H9 (cell line): ENCODE measurements around the gene REEP3. TPM values are rescaled to one million over a fixed set of nuclear protein-coding genes. Genes with fewer than 3 reads are reported as not detected.
A peak's percentile ranks its signal among the peaks of the same experiment; 100 is the strongest.
"Not testable (repeated sequence)": the region's sequence is repeated elsewhere in the genome, so short reads cannot be mapped to it uniquely, and the experiment has no call there.

Experiments
- DNase-seq: peaks from one replicate; pipeline ENCODE4 v3.0.0-alpha.2; 2017
- H2AFZ ChIP-seq: one replicate; pipeline ENCODE4 v1.6.1; 2013; ENCODE audit warnings: mild to moderate bottlenecking, low read length, control low read depth, moderate library complexity
- H2AK5ac ChIP-seq: 2 replicates; pipeline ENCODE4 v1.6.1; 2013; ENCODE audit warnings: low read length, control low read depth, mixed read lengths; ENCODE audit not compliant: insufficient read length
- H2BK120ac ChIP-seq: one replicate; pipeline ENCODE4 v1.6.1; 2013; ENCODE audit warnings: low read depth, mild to moderate bottlenecking, low read length, control low read depth, inconsistent platforms; ENCODE audit not compliant: poor library complexity, severe bottlenecking
- H2BK12ac ChIP-seq: 2 replicates; pipeline ENCODE4 v1.6.1; 2013; ENCODE audit warnings: low read length, control low read depth, mixed read lengths, low read depth; ENCODE audit not compliant: insufficient read length
- H2BK15ac ChIP-seq: 2 replicates; pipeline ENCODE4 v1.6.1; 2013; ENCODE audit warnings: low read depth, low read length, control low read depth
- H2BK20ac ChIP-seq: one replicate; pipeline ENCODE4 v1.6.1; 2013; ENCODE audit warnings: low read depth, mild to moderate bottlenecking, low read length, control low read depth, inconsistent platforms; ENCODE audit not compliant: poor library complexity, severe bottlenecking
- H2BK5ac ChIP-seq: 2 replicates; pipeline ENCODE4 v1.6.1; 2013; ENCODE audit warnings: low read length, control low read depth, mixed read lengths; ENCODE audit not compliant: insufficient read length
- H3K14ac ChIP-seq: 2 replicates; pipeline ENCODE4 v1.6.1; 2013; ENCODE audit warnings: low read length, control low read depth; ENCODE audit not compliant: insufficient read depth
- H3K18ac ChIP-seq: 2 replicates; pipeline ENCODE4 v1.6.1; 2013; ENCODE audit warnings: low read depth, mild to moderate bottlenecking, mixed read lengths, low read length, control low read depth; ENCODE audit not compliant: insufficient read length
- H3K23ac ChIP-seq: 2 replicates; pipeline ENCODE4 v1.6.1; 2013; ENCODE audit warnings: low read length, control low read depth, mixed read lengths, low read depth; ENCODE audit not compliant: insufficient read length
- H3K23me2 ChIP-seq: 2 replicates; pipeline ENCODE4 v1.6.1; 2013; ENCODE audit warnings: low read depth, mild to moderate bottlenecking, mixed read lengths, low read length, control low read depth; ENCODE audit not compliant: insufficient read length, poor library complexity, severe bottlenecking
- H3K27ac ChIP-seq: 2 replicates; pipeline ENCODE4 v1.5.1; 2013; ENCODE audit warnings: low read length, control low read depth, mixed read lengths, low read depth; ENCODE audit not compliant: insufficient read length
- H3K27me3 ChIP-seq: 2 replicates; pipeline ENCODE4 v1.6.1; 2013; ENCODE audit warnings: low read length, control low read depth, inconsistent platforms; ENCODE audit not compliant: insufficient read depth
- H3K4ac ChIP-seq: 2 replicates; pipeline ENCODE4 v1.6.1; 2013; ENCODE audit warnings: low read depth, mild to moderate bottlenecking, control low read depth, inconsistent platforms, low read length, moderate library complexity
- H3K4me1 ChIP-seq: 2 replicates; pipeline ENCODE4 v1.6.1; 2013; ENCODE audit warnings: low read length, control low read depth, inconsistent platforms; ENCODE audit not compliant: insufficient read depth
- H3K4me2 ChIP-seq: 2 replicates; pipeline ENCODE4 v1.6.1; 2013; ENCODE audit warnings: low read length, control low read depth, mixed read lengths; ENCODE audit not compliant: insufficient read length, insufficient read depth
- H3K56ac ChIP-seq: 2 replicates; pipeline ENCODE4 v1.6.1; 2013; ENCODE audit warnings: low read depth, mild to moderate bottlenecking, mixed read lengths, low read length, control low read depth; ENCODE audit not compliant: insufficient read length
- H3K79me1 ChIP-seq: 2 replicates; pipeline ENCODE4 v1.6.1; 2013; ENCODE audit warnings: low read depth, mild to moderate bottlenecking, moderate library complexity, low read length, control low read depth, inconsistent platforms; ENCODE audit not compliant: insufficient read depth, poor library complexity, severe bottlenecking
- H3K79me2 ChIP-seq: 2 replicates; pipeline ENCODE4 v1.6.1; 2013; ENCODE audit warnings: low read length, control low read depth, inconsistent platforms; ENCODE audit not compliant: insufficient read depth
- H3K9ac ChIP-seq: 2 replicates; pipeline ENCODE4 v1.6.1; 2013; ENCODE audit warnings: low read length, control low read depth, mixed read lengths; ENCODE audit not compliant: insufficient read length; ENCODE audit errors: extremely low read depth
- H3K9me3 ChIP-seq: one replicate; pipeline ENCODE4 v1.6.1; 2013; ENCODE audit warnings: low read depth, low read length, inconsistent platforms; ENCODE audit not compliant: control insufficient read depth
- H3T11ph ChIP-seq: one replicate; pipeline ENCODE4 v1.6.1; 2013; ENCODE audit warnings: mild to moderate bottlenecking, low read length, control low read depth, inconsistent platforms
- H4K20me1 ChIP-seq: one replicate; pipeline ENCODE4 v1.6.1; 2013; ENCODE audit not compliant: control insufficient read depth, insufficient read length, insufficient read depth
- H4K5ac ChIP-seq: 2 replicates; pipeline ENCODE4 v1.6.1; 2013; ENCODE audit warnings: low read depth, mild to moderate bottlenecking, mixed read lengths, low read length, control low read depth; ENCODE audit not compliant: insufficient read length
- H4K8ac ChIP-seq: replicated peaks from 2 replicates; pipeline ENCODE4 v1.6.1; 2013; ENCODE audit warnings: low read length, control low read depth, mixed read lengths, low read depth; ENCODE audit not compliant: insufficient read length
- H4K91ac ChIP-seq: 2 replicates; pipeline ENCODE4 v1.6.1; 2013; ENCODE audit warnings: low read depth, mild to moderate bottlenecking, moderate library complexity, mixed read lengths, low read length, control low read depth; ENCODE audit not compliant: insufficient read length
- H3K27ac Mint-ChIP-seq, 3 experiments: 2 replicates in 2 of 3; 3 replicates in 1 of 3; pipeline ENCODE4 v1.8.0; 2020 to 2021; ENCODE audit warnings: mixed read lengths in 3 of 3, mild to moderate bottlenecking in 1 of 3, moderate library complexity in 1 of 3
- H3K27me3 Mint-ChIP-seq: 2 replicates; pipeline ENCODE4 v1.8.0; 2021; ENCODE audit warnings: low read depth, mild to moderate bottlenecking, moderate library complexity, mixed read lengths
- H3K36me3 Mint-ChIP-seq, 3 experiments: 2 replicates in 2 of 3; 3 replicates in 1 of 3; pipeline ENCODE4 v1.8.0; 2020 to 2021; ENCODE audit warnings: low read depth in 3 of 3, mixed read lengths in 3 of 3; ENCODE audit not compliant: insufficient read depth in 1 of 3
- H3K4me1 Mint-ChIP-seq, 2 experiments: 2 replicates each; pipeline ENCODE4 v1.8.0; 2020; ENCODE audit warnings: mixed read lengths in 2 of 2
- H3K4me3 Mint-ChIP-seq, 2 experiments: 2 replicates in 1 of 2; 3 replicates in 1 of 2; pipeline ENCODE4 v1.8.0; 2020 to 2021; ENCODE audit warnings: mild to moderate bottlenecking in 2 of 2, mixed read lengths in 2 of 2, moderate library complexity in 1 of 2
- H3K9me3 Mint-ChIP-seq, 2 experiments: 2 replicates in 1 of 2; 3 replicates in 1 of 2; pipeline ENCODE4 v1.8.0; 2020; ENCODE audit warnings: mild to moderate bottlenecking in 2 of 2, mixed read lengths in 2 of 2, moderate library complexity in 1 of 2
- CTCF ChIP-seq: fragments of 200-600 bp; sonication (generic); conservative IDR thresholded peaks from 3 replicates; pipeline ENCODE4 v1.8.0; 2021; ENCODE audit warnings: antibody characterized with exemption, mild to moderate bottlenecking
- WGBS: extraction: QIAGEN DNeasy Blood & Tissue Kit; methylation state at CpG from one replicate; pipeline ENCODE4 v1.1.7; 2013; ENCODE audit warnings: missing lambda C conversion rate, low lambda C conversion rate, mixed read lengths; ENCODE audit not compliant: insufficient read length; ENCODE audit errors: extremely low coverage; 5-methylcytosine and 5-hydroxymethylcytosine counted together
- total RNA-seq: library from RNA; stranded (reverse); gene quantifications from 2 replicates; pipeline ENCODE4 v1.2.1, GENCODE V29; 2021

REEP3 gene
- total RNA-seq, 1 experiment from 2014 or later: 21.4 TPM

DNA sequence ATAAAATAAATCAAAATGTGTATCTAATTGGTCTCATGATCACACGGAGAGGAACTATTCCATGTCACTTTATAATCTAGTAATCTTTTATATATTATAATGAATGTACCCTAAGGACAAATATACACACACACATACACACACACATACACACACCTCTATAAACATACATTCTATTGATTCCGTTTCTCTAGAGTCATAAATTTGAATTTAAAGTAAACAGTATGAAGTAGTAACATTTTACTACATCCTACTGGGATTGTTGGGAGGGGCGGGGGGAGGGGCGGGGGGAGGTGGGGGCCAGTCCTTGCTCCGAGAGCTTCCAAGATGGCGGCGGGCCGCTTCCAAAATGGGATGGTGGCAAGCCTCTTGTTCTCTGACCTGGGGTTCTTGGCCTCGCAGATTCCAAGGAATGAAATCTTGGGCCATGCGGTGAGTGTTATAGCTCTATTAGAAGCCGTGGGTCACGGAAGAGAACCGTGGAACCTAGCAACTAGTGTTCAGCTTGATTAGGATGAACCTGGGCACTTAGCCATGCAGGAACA, 143.2 kb downstream of the REEP3 start:
- Mint-ChIP-seq H3K4me1 (peaks cover 14 to 15% of the 10 kb centered on the region in 2 experiments), H3K27me3 (no peaks in the 10 kb centered on the region), H3K4me3 (no peak overlapping the region), H3K27ac (peak overlapping the region; percentile 40 to 68 (median 50); a peak in 3 of 7 replicates), H3K9me3 (no peaks in the 10 kb centered on the region), H3K36me3 (peaks cover 0 to 2% (median 0%) of the 10 kb centered on the region in 3 experiments; a peak in 1 of 7 replicates)
- H3K9me3 ChIP-seq: no peaks in the 10 kb centered on the region
- H3K23me2 ChIP-seq: no peaks in the 10 kb centered on the region
- no peak overlapping the region for H4K5ac ChIP-seq
- H3K27ac ChIP-seq: no peak overlapping the region
- H3K27me3 ChIP-seq: no peaks in the 10 kb centered on the region
- H3K79me1 ChIP-seq: no peaks in the 10 kb centered on the region
- no peak overlapping the region for H4K91ac ChIP-seq
- no peak overlapping the region for H2BK20ac ChIP-seq
- H2BK120ac ChIP-seq: no peak overlapping the region
- no peak overlapping the region for H4K8ac ChIP-seq
- no peak overlapping the region for H3K56ac ChIP-seq
- no peak overlapping the region for H3T11ph ChIP-seq
- no peak overlapping the region for H3K14ac ChIP-seq
- whole genome bisulfite sequencing: no CpG with 5 or more reads among the region's 13 CpGs
- H3K4me1 ChIP-seq: no peaks in the 10 kb centered on the region
- no peak overlapping the region for H2BK15ac ChIP-seq
- H3K4me2 ChIP-seq: no peak overlapping the region
- H2BK12ac ChIP-seq: no peak overlapping the region
- no peak overlapping the region for H2BK5ac ChIP-seq
- H3K18ac ChIP-seq: no peak overlapping the region
- H2AFZ ChIP-seq: no peak overlapping the region
- TF ChIP-seq CTCF: no peak
- no peak overlapping the region for H3K9ac ChIP-seq
- no peak overlapping the region for H2AK5ac ChIP-seq
- DNase-seq: no peak
- no peak overlapping the region for H3K4ac ChIP-seq
- H4K20me1 ChIP-seq: no peaks in the 10 kb centered on the region
- no peak overlapping the region for H3K23ac ChIP-seq
- H3K79me2 ChIP-seq: no peaks in the 10 kb centered on the region

GRCh38 chr10:63665006-63665580, 143.9 kb downstream of the REEP3 start:
- not testable (repeated sequence) for H3K14ac ChIP-seq, H3K27me3 Mint-ChIP-seq, H4K20me1 ChIP-seq, H3K56ac ChIP-seq, H3K4me2 ChIP-seq, H3K9me3 Mint-ChIP-seq, H3K79me1 ChIP-seq, H3K18ac ChIP-seq, H3K4me3 Mint-ChIP-seq, H4K8ac ChIP-seq, H4K5ac ChIP-seq, H3K4ac ChIP-seq, H3K27ac ChIP-seq, H3K23ac ChIP-seq, H2BK120ac ChIP-seq, H2AK5ac ChIP-seq, H3K9ac ChIP-seq, H3K23me2 ChIP-seq, H4K91ac ChIP-seq, H3K79me2 ChIP-seq, DNase-seq, H3K9me3 ChIP-seq, H3K27me3 ChIP-seq, H2AFZ ChIP-seq, H3T11ph ChIP-seq, H3K36me3 Mint-ChIP-seq, H2BK12ac ChIP-seq, H2BK5ac ChIP-seq, H3K4me1 ChIP-seq, H2BK15ac ChIP-seq, H2BK20ac ChIP-seq
- H3K4me1 Mint-ChIP-seq: peaks cover 16 to 17% of the 10 kb centered on the region in 2 experiments
- H3K27ac Mint-ChIP-seq: peak overlapping the region; percentile 40 to 68 (median 50); a peak in 3 of 7 replicates
- WGBS: no CpG with 5 or more reads among the region's 10 CpGs
